DOHH2 (cell line): ENCODE results near the gene CEMIP.

ENCODE experiments used
- EZH2phosphoT487 ChIP-seq: fragments of 200-600 bp; sonication (generic); IDR thresholded peaks from 2 replicates; pipeline ENCODE4 v1.6.1; 2017; ENCODE audit warnings: borderline replicate concordance, mild to moderate bottlenecking, antibody characterized with exemption, low read length, moderate library complexity, mixed read lengths
- TF ChIP-seq, protein P1 (sequence below): fragments of 200-600 bp; sonication (generic); IDR thresholded peaks from one replicate; pipeline ENCODE4 v1.5.1; 2014; ENCODE audit warnings: antibody characterized with exemption, mild to moderate bottlenecking, low read depth, low read length; ENCODE audit not compliant: poor library complexity, severe bottlenecking

DNA sequence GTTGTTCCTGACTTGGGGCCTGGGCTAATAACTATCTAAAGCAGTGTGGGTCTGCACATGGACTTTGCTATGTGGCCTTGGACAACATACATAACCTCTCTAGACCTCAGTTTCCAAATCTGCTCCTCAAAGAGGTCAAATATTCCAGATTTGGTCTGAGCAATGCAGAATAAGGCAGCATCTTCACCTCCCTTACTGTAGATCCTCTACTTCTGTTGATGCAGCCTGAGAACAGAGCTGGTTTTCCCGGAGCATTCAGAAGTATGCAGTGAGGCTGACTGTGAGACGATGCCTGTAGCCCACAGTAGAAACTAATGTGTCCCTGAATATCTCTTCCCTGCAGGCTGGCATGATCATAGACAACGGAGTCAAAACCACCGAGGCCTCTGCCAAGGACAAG, 145.1 kb downstream of the CEMIP start:
- TF ChIP-seq, protein P1, sequence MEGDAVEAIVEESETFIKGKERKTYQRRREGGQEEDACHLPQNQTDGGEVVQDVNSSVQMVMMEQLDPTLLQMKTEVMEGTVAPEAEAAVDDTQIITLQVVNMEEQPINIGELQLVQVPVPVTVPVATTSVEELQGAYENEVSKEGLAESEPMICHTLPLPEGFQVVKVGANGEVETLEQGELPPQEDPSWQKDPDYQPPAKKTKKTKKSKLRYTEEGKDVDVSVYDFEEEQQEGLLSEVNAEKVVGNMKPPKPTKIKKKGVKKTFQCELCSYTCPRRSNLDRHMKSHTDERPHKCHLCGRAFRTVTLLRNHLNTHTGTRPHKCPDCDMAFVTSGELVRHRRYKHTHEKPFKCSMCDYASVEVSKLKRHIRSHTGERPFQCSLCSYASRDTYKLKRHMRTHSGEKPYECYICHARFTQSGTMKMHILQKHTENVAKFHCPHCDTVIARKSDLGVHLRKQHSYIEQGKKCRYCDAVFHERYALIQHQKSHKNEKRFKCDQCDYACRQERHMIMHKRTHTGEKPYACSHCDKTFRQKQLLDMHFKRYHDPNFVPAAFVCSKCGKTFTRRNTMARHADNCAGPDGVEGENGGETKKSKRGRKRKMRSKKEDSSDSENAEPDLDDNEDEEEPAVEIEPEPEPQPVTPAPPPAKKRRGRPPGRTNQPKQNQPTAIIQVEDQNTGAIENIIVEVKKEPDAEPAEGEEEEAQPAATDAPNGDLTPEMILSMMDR, result no peak
- no peak for TF ChIP-seq EZH2phosphoT487
